HG03196 (cell line): Measurements from ENCODE around the gene SYT3.

Experiments used
- ATAC-seq: cut with Tn5 transposase; IDR thresholded peaks from one replicate; pipeline ENCODE4 v1.9.1; 2021; ENCODE audit not compliant: unreplicated experiment

SYT3 gene

GRCh38 chr19:50662651-50663481, 23.2 kb upstream of the SYT3 start:
- no peak for ATAC-seq

GRCh38 chr19:50661766-50662650, 22.3 kb upstream of the SYT3 start:
- no peak for ATAC-seq

- ATAC-seq, result no peak
Observed at GRCh38 chr19:50661023-50661422, 21.3 kb upstream of the SYT3 start.

- no peak for ATAC-seq
Observed at GRCh38 chr19:50660088-50660366, 20.3 kb upstream of the SYT3 start.

DNA sequence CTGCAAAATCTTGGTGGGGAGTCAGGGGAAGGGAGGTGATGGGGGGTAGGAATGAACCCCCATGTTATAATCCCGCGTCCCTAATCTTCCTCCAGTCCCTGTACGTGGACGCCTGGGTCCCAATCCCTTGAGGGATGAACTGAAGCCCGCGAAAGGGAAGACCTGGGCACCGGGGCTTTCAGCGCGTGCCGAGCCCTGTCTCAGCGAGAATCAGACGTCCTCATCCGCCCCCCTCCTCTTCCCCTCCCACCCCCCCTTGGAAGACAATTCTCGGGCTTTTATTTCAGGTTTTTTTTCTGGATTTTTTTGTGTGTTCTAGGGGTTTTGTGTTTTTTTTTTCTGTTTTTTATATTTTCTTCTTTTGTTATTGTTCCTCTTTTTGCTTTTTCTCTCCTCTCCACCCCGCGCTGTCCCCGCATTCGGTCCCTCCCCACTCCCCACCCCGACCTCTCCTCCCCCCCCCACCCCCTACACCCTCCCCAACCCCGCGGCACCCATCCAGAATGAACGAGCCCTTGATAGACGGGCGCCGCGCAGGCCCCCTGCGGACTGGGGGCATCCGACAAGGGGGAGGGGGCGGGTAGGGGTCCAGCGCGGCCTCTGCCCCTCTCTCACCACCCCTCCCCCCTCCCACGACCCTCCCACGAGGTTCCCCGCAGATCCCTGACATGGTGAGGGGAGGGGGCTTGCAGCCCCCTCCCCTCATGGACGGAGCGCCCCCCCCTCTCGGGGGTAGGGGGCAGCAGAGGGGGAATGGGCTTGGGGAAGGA, 19.8 kb upstream of the SYT3 start:
- ATAC-seq, result no peak

DNA sequence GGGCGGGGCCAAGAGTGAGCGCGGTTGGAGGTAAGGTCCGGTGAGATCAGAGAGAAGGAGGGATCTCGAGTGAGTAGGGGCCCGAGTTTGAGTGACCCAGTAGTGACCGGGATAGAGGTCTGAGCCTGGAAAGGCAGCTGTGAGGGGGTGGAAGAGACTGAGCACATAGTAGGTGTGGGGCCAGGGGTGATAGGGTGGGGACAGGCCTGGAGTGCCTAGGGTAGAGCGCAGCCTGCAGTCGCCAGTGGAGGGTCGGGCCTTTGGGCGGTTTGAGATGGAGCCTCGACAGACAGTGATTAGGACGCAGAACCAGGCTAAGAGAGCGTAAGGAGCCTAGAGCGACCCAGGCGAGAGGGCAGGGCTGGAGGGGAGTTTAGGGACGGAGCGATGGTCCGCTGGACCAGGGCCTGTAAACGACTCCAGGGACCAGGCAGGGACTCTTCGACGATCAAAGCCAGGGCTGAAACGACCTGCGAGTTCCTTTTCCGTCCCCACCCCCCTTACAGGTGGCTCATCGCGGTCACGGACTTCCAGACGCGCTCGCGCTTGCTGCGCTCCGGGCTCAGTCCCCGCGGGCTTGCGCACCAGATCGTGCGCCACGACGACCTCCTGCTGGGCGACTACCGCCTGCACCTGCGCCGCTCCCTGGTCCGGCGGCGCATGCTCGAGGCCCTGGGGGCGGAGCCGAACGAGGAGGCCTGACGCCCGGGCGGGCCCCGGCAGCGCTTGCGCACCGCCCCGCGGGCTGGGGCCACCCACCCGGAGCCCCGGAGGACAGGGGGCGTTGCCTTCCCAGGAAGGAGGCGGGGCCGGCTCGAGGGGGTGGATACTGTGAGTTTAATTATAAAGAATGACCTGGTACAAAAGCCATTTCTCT, 19.0 kb upstream of the SYT3 start:
- no peak for ATAC-seq

- no peak for ATAC-seq
Observed at GRCh38 chr19:50657712-50658440, 18.2 kb upstream of the SYT3 start.

DNA sequence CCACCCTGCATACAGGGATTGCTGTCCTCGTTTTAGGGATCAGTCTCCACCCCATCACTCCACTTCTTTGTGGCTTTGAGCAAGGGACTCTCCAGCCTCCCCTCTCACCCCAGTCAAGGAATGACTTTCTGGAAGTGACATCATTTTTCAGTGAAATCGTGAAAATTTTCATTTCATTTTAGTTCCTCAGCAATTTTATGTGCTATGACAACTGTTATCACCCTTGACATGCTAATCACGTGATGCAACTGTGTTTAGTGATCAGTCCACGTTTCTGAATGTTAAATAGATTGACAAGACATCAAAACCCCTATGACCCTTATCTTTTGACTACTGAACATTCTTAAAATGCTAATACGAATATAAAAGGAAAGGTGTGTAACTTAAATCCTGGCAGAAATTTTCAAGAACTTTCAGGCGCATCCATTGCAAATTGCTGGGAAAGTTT, 17.6 kb upstream of the SYT3 start:
- no peak for ATAC-seq

GRCh38 chr19:50654882-50655281, 15.2 kb upstream of the SYT3 start:
- no peak for ATAC-seq

GRCh38 chr19:50652722-50653121, 13.0 kb upstream of the SYT3 start:
- ATAC-seq, result no peak

DNA sequence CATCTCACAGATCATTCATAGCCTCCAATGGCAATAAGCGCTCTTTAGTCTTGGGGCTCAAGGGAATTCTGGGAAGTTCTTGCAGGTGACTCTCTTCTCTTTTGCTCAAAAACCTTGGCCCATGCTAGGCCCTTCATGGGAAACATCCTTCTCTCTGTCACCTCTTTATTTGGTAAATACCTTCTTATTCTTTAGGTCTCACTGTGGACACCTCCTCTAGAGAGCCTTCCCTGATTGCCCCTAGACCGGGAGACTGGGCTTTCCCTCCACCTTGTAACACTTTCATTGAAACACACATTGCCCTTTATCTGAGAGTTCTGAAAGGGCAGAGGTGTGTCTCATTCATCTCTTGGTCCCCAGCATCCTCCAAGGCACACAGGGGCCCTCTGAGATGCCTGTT, 11.5 kb upstream of the SYT3 start:
- ATAC-seq, result no peak

DNA sequence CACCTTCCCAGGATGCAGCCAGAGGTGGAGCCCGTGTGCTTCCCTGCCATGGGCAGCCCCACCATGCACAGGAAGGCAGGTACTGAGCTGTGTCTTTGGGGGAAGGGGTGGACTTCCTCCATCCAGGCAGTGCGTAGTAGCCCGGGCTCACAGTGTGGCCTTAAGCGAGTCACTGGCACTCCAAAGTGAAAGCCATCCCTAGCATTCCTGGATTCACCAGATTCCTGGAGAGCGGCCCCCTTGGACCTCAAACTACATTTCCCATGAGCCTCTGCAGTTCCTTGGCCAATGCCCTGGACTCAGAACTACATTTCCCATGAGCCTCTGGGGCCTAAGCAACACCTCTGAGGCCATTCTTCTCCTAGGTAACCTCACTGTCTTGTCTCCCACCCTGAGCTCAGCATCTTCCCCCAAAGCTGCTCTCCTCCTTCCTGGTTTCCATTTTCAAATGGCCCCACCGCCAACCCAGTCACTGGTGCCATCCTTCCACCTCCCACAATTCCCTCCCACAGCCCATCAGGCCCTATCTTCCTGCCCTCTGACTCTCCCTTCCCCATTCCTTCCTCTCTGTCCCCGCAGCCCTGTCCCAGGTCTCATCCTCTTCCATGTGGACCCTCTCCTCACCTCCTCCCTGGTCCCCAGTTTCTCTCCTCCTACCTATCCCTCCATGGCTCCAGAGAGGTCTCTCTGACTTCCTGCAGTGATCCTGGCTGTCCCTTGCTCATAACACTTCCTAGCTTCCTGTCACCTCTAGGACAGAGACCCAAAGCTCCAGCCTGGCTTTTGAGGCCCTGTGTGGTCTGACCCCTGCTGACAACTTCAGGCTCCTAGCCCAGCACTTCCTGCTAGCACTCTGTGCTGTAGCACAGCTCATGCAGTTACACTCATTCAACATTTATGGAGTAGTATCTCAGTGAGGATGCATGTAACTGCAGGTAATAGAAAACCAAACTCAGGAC, 10.0 kb upstream of the SYT3 start, which contains the start of gene C19orf81:
Gene C19orf81, plus strand, starts transcription at position 13 of the 959 bp plus-strand sequence. Its CDS starts 0 bp downstream, at position 13.
- no peak for ATAC-seq

DNA sequence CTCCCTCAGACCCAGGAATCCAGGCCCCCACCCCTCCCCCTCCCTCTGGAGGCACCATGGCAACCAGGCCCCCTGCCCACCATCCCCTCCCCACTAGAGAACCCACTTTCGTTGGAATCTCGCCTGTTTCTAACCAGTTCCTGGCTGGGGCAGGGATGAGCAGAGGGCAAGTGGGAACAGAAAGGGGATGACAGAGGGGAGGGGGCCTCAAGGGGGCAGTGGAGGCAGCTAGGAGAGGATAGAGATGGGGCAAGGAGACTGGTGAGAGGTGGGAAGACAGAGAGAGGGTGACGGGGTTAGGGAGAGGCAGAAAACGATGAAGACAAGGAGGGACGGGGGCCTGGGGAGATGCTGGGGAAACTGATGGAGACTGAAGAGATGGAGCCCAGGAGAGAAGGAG, 9.0 kb upstream of the SYT3 start:
- no peak for ATAC-seq

DNA sequence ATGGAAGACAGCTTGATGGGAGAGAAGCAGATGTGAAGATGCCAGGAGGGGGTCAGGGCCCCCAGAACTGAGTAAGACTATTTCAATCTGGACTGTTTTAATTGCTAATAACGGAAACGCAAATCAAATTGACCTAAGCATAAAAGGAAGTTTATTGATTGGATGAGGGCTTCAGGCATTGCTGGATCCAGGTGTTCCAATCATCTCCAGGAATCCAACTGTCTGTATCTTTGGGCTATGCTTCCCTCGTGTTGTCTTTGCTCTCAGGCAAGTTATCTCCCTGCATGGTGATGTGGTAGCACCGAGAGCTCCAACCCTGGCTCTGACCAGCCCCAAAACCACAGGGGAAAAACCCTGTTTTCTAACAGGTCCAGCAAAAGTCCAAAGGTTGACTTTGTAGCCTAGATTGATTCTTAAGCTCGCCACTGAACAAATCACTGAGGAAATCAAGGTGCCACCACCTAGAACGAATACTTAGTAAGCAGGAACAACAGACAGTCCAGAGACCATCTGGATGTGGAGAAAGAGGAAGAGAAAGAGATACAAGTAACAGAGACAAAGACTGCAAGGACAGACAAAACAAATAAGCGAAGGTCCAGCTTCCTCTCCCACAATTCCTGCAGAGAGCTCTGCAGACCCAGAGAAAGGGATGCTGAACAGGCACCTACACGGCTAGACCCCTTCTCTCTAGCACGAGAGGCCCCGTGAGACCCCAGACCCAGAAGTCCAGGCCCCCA, 8.4 kb upstream of the SYT3 start:
- no peak for ATAC-seq

DNA sequence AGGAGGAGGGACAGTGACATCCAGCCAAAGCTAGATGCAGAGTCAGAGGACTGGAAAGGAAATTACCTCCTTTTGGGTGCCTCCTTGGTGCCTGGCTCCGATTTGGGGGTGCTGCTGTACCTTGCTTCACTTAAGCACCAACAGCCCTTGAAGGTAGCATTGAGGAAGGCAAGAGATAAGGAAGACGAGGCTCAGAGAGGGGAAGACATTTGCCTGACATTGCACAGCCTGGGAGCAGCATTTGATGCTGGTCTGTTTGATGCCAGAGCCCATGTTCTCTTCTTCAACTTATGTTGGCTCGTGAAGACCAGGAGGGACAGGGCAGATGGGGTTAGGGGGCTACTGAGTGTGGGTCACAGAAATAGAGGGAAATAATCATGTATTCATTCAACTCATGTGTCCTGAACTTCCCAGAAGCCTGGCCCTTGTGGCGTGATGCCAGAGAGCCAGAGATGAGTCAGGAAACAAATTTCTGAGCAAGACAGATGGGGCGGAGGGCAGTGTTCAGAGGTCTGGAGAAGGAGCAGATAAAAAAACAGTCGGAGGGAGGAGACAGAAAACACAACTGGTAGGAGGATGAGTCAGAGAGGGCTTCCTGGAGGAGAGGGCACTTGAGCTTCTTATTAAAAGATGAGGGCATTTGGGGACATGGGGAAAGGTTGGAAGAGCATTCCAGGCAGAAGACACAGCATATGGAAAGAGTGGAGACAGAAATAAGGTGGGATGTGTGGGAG, 6.6 kb upstream of the SYT3 start:
- no peak for ATAC-seq

DNA sequence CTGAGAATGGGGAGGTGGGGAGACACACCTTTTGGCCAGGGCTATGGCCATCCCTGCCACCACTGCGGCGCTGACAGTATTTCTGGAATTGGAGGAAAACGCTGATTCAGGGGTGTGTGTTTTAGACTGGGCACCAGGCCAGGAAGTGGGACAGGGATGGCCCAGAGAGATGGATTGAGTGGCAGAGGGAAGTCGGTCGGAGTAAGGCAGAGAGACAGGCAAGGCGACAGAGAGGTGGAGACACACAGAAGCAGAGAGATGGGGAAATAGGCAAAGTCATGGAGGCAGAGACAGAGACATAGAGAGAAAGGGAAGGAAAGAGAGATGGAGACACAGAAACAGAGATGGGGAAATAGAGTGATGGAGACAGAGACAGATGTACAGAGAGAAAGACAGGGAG, 5.4 kb upstream of the SYT3 start:
- ATAC-seq, result no peak

DNA sequence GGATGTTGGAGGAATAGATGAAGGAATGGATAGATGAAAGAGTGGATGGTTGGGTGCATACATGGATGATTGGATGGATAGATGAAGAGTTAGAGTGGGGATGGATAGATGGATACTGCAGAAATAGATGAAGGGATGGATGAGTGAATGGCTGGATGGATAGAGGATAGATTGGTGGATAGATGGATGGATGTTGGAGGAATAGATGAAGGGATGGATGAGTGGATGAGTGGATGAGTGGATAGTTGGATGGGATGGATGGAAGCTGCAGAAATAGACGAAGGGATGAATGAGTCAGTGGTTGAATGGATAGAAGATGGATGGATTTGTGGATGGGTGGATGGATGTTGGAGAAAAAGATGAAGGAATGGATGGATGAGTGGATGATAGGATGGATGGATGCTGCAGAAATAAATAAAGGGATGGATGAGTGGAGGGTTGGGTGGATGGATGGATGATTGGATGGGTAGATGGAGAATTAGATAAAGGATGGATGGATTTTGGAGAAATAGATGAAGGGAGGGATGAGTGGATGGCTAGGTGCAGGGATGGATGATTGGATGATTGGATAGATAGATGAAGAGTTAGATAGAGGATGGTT, 4.7 kb upstream of the SYT3 start:
- ATAC-seq, result no peak
